Spleen (tissue), 11 donors: ENCODE measurements around the gene DAB1. TPM values are rescaled to one million over a fixed set of nuclear protein-coding genes. Genes with fewer than 3 reads are reported as not detected.

Experiments
- DNase-seq: peaks from one replicate; pipeline ENCODE4 v3.0.0-alpha.2; 2020
- H3K27ac ChIP-seq, 8 donors: fragments of 200-600 bp; sonication (generic) in 7 of 8; 1 replicate in 4 of 8; 2 replicates in 4 of 8; pipeline versions ENCODE4 v1.5.0 to v1.8.0; 2016 to 2021; ENCODE audit warnings: inconsistent platforms in 4 of 8, mild to moderate bottlenecking in 4 of 8, moderate library complexity in 1 of 8
- H3K27me3 ChIP-seq, 7 donors: fragments of 200-600 bp; sonication (generic) in 6 of 7; replicated peaks in 1 of 7; 1 replicate in 4 of 7; 2 replicates in 3 of 7; pipeline versions ENCODE4 v1.5.0 to v1.8.0; 2016 to 2021; ENCODE audit warnings: inconsistent platforms in 3 of 7, mild to moderate bottlenecking in 1 of 7
- H3K36me3 ChIP-seq, 6 donors: fragments of 200-600 bp; sonication (generic) in 5 of 6; 1 replicate in 4 of 6; 2 replicates in 2 of 6; pipeline versions ENCODE4 v1.5.0 to v1.8.0; 2016 to 2021; ENCODE audit warnings: inconsistent platforms in 2 of 6
- H3K4me1 ChIP-seq, 6 donors: fragments of 200-600 bp; sonication (generic) in 5 of 6; 1 replicate in 3 of 6; 2 replicates in 3 of 6; pipeline versions ENCODE4 v1.5.0 to v1.8.0; 2016 to 2021; ENCODE audit warnings: inconsistent platforms in 3 of 6
- H3K4me3 ChIP-seq, 8 donors: fragments of 200-600 bp; sonication (generic) in 7 of 8; 1 replicate in 4 of 8; 2 replicates in 4 of 8; pipeline versions ENCODE4 v1.5.0 to v1.8.0; 2016 to 2021; ENCODE audit warnings: inconsistent platforms in 4 of 8, mild to moderate bottlenecking in 4 of 8, moderate library complexity in 2 of 8
- H3K9me3 ChIP-seq, 8 donors: fragments of 200-600 bp; sonication (generic) in 7 of 8; 1 replicate in 4 of 8; 2 replicates in 4 of 8; pipeline versions ENCODE4 v1.5.0 to v1.8.0; 2016 to 2021; ENCODE audit warnings: inconsistent platforms in 4 of 8
- POLR2A ChIP-seq, 3 donors: fragments of 450-650 bp; IDR thresholded peaks; one replicate each; pipeline ENCODE4 v1.5.1; 2017; ENCODE audit warnings: antibody characterized with exemption in 3 of 3, mild to moderate bottlenecking in 1 of 3
- POLR2AphosphoS5 ChIP-seq, 3 donors: sonication (generic); formaldehyde crosslinking; IDR thresholded peaks; one replicate each; pipeline ENCODE4 v1.5.1; 2017; ENCODE audit warnings: antibody characterized with exemption in 3 of 3
- WGBS, 5 donors: extraction: QIAGEN DNeasy Blood & Tissue Kit in 3 of 5; methylation state at CpG; one replicate each; pipeline versions ENCODE4 v1.1.5 to v1.1.7; 2013 to 2018; 5-methylcytosine and 5-hydroxymethylcytosine counted together
- intact Hi-C: fragments of 100-400 bp; cut with DNase I; formaldehyde crosslinking; loops from one replicate; pipeline ENCODE4 v1.15.0; 2023; ENCODE audit warnings: low total_unique reads
- polyA plus RNA-seq, 3 donors: library from polyadenylated mRNA; stranded (reverse); fragments of 200-250 nt; gene quantifications; one replicate each; pipeline ENCODE4 v1.2.1, GENCODE V29; 2013
- total RNA-seq, 7 donors: library from RNA; depleted of rRNA in 3 of 7; stranded (reverse); fragments of >200 nt in 3 of 7; fragmentation: NEBNext Ultra II Directional in 4 of 7; extraction: Animal tissue kit (Norgen Biotek cat#: 25700) in 4 of 7; gene quantifications; one replicate each; pipeline versions ENCODE4 v1.1.0 to v1.2.1, GENCODE V29; 2016 to 2021
- TF ChIP-seq, protein P1 (sequence below), 11 experiments: fragments of 200-600 bp in 7 of 11; fragments of 450-650 bp in 4 of 11; sonication (generic) in 4 of 11; IDR thresholded peaks in 8 of 11; conservative IDR thresholded peaks in 3 of 11; 1 replicate in 7 of 11; 2 replicates in 4 of 11; pipeline versions ENCODE4 v1.4.0 to v1.8.0; 2016 to 2021; ENCODE audit warnings: antibody characterized with exemption in 11 of 11, inconsistent platforms in 4 of 11, mild to moderate bottlenecking in 1 of 11
- donor health status: healthy with polysubstance abuse.
- donor health status: DM: no; HTN: no; CAD: no; lungs with moderate emphysema.
- donor health status: DM: no; HTN: no; CAD: no.
- donor health status: Bipolar disorder and iron deficiency.
- donor health status: healthy.
- donor health status: DM: no; HTN: no; CAD: no.
- donor health status: DM: yes; HTN: yes; CAD: no.

DAB1 gene
- total and polyA plus RNA-seq, 10 donors: 0.03 to 0.70 (median 0.26) TPM; not detected in 1

- Histone ChIP-seq H3K27me3 (no peaks in the 10 kb centered on the region), H3K4me3 (no peak overlapping the region), H3K27ac (no peak overlapping the region), H3K9me3 (peaks cover 0 to 17% (median 14%) of the 10 kb centered on the region in 8 donors), H3K4me1 (no peaks in the 10 kb centered on the region), H3K36me3 (no peaks in the 10 kb centered on the region)
- DNase-seq: no peak
- 84 to 91% (median 87%) methylated on average over 4 of the region's 4 CpGs for WGBS, 5 donors
- intact Hi-C loops: no loop called here
- no peak for TF ChIP-seq POLR2A (IDR thresholded peaks at IDR 0.05)
- TF ChIP-seq POLR2AphosphoS5 (IDR thresholded peaks at IDR 0.05): no peak
- TF ChIP-seq, protein P1, sequence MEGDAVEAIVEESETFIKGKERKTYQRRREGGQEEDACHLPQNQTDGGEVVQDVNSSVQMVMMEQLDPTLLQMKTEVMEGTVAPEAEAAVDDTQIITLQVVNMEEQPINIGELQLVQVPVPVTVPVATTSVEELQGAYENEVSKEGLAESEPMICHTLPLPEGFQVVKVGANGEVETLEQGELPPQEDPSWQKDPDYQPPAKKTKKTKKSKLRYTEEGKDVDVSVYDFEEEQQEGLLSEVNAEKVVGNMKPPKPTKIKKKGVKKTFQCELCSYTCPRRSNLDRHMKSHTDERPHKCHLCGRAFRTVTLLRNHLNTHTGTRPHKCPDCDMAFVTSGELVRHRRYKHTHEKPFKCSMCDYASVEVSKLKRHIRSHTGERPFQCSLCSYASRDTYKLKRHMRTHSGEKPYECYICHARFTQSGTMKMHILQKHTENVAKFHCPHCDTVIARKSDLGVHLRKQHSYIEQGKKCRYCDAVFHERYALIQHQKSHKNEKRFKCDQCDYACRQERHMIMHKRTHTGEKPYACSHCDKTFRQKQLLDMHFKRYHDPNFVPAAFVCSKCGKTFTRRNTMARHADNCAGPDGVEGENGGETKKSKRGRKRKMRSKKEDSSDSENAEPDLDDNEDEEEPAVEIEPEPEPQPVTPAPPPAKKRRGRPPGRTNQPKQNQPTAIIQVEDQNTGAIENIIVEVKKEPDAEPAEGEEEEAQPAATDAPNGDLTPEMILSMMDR (IDR thresholded peaks at IDR 0.05 in 8 of 11, conservative IDR thresholded peaks at IDR 0.05 in 3 of 11): no peak
These were observed 54.0 kb downstream of the DAB1 start for GRCh38 chr1:57369889-57370288.

GRCh38 chr1:57367945-57368344 is 55.9 kb downstream of the DAB1 start:
- DNase-seq: no peak
- H3K4me3 ChIP-seq: no peak overlapping the region
- WGBS, 5 donors: 70 to 100% (median 92%) methylated on average over 1 to 2 of the region's 2 CpGs
- intact Hi-C loops: no loop called here
- no peak overlapping the region for H3K27ac ChIP-seq
- TF ChIP-seq, protein P1 (IDR thresholded peaks at IDR 0.05 in 8 of 11, conservative IDR thresholded peaks at IDR 0.05 in 3 of 11): no peak
- TF ChIP-seq POLR2AphosphoS5 (IDR thresholded peaks at IDR 0.05) (no peak), POLR2A (IDR thresholded peaks at IDR 0.05) (no peak)
- H3K36me3 ChIP-seq: no peaks in the 10 kb centered on the region
- H3K27me3 ChIP-seq: no peaks in the 10 kb centered on the region
- no peaks in the 10 kb centered on the region for H3K4me1 ChIP-seq
- H3K9me3 ChIP-seq: peaks cover 0 to 17% (median 14%) of the 10 kb centered on the region in 8 donors

- Histone ChIP-seq H3K27me3 (no peaks in the 10 kb centered on the region), H3K27ac (no peak overlapping the region), H3K4me3 (no peak overlapping the region), H3K9me3 (peaks cover 0 to 18% (median 14%) of the 10 kb centered on the region in 8 donors), H3K4me1 (no peaks in the 10 kb centered on the region), H3K36me3 (no peaks in the 10 kb centered on the region)
- 68 to 97% (median 87%) methylated on average over 1 of the region's 1 CpG for WGBS, 5 donors
- TF ChIP-seq POLR2A (IDR thresholded peaks at IDR 0.05) (no peak), POLR2AphosphoS5 (IDR thresholded peaks at IDR 0.05) (no peak)
- TF ChIP-seq, protein P1 (IDR thresholded peaks at IDR 0.05 in 8 of 11, conservative IDR thresholded peaks at IDR 0.05 in 3 of 11): no peak
- intact Hi-C loops: no loop called here
- DNase-seq: no peak
These were observed 60.2 kb downstream of the DAB1 start for GRCh38 chr1:57363643-57364042.

DNA sequence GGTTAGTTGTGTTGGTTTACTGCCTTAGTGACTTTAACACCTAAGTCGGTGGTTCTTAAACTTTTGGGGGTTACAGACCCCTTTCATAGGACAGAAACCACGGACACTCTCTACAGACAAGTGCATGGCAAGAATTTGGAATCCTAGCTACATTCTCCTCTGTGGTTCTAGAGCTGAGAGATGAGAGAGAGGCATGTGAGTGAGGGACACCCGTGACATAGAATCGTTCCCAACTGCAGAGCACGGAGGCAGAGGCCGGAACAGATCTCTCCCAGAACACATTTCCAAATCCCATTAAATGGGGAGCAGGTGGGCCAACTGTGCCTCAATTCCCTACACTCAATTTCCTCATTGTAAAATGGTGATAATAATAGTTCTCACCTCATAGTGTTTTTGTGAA is 60.7 kb downstream of the DAB1 start:
- WGBS, 5 donors: 82 to 91% (median 85%) methylated on average over 6 of the region's 6 CpGs
- Histone ChIP-seq H3K27me3 (no peaks in the 10 kb centered on the region), H3K9me3 (peaks cover 0 to 18% (median 14%) of the 10 kb centered on the region in 8 donors), H3K4me3 (no peak overlapping the region), H3K27ac (no peak overlapping the region), H3K36me3 (no peaks in the 10 kb centered on the region), H3K4me1 (no peaks in the 10 kb centered on the region)
- intact Hi-C loops: no loop called here
- DNase-seq: no peak
- no peak for TF ChIP-seq POLR2AphosphoS5 (IDR thresholded peaks at IDR 0.05)
- TF ChIP-seq, protein P1 (IDR thresholded peaks at IDR 0.05 in 8 of 11, conservative IDR thresholded peaks at IDR 0.05 in 3 of 11): no peak
- no peak for TF ChIP-seq POLR2A (IDR thresholded peaks at IDR 0.05)
